22Rv1 (cell line): ENCODE data around the gene IGF1R.

ENCODE experiments used
- ZFX ChIP-seq: fragments of 450-650 bp; IDR thresholded peaks from 2 replicates; pipeline ENCODE4 v1.6.1; 2017; ENCODE audit warnings: antibody characterized with exemption, borderline replicate concordance
- TF ChIP-seq, protein P1 (sequence below): fragments of 450-650 bp; IDR thresholded peaks from 2 replicates; pipeline ENCODE4 v1.5.1; 2017; ENCODE audit warnings: mild to moderate bottlenecking

DNA sequence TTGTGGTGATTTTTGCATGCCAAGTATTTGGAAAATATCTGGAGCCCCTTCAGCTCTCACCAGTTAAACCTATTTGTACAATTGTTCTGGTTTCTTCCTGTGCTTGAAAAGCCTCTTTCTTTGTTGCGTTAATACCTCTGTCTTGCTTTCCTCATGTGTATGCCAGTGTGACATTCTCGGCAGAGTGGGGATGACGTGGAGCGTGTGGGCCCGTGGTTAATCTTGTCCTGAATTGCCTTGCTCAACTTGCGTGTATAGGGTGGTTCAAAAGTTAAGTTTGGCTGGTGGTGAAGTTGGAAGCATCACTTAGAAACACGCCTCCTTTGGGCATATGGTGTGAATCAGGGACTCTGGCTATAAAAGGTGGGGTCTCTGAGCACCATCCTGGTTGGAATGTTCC, 67.1 kb downstream of the IGF1R start:
- TF ChIP-seq, protein P1, sequence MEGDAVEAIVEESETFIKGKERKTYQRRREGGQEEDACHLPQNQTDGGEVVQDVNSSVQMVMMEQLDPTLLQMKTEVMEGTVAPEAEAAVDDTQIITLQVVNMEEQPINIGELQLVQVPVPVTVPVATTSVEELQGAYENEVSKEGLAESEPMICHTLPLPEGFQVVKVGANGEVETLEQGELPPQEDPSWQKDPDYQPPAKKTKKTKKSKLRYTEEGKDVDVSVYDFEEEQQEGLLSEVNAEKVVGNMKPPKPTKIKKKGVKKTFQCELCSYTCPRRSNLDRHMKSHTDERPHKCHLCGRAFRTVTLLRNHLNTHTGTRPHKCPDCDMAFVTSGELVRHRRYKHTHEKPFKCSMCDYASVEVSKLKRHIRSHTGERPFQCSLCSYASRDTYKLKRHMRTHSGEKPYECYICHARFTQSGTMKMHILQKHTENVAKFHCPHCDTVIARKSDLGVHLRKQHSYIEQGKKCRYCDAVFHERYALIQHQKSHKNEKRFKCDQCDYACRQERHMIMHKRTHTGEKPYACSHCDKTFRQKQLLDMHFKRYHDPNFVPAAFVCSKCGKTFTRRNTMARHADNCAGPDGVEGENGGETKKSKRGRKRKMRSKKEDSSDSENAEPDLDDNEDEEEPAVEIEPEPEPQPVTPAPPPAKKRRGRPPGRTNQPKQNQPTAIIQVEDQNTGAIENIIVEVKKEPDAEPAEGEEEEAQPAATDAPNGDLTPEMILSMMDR = no peak
- TF ChIP-seq ZFX = no peak
